K562 (cell line): ENCODE results near the gene HAUS6. TPM values are rescaled to one million over a fixed set of nuclear protein-coding genes. Genes with fewer than 3 reads are reported as not detected.

ENCODE experiments used
- AFF1 ChIP-seq, 2 experiments: fragments of 450-650 bp; IDR thresholded peaks; 2 replicates each; pipeline ENCODE4 v1.6.1; 2018; ENCODE audit warnings: mild to moderate bottlenecking in 2 of 2, low read depth in 1 of 2; ENCODE audit not compliant: partially characterized antibody in 2 of 2
- ATF7 ChIP-seq: fragments of 450-650 bp; IDR thresholded peaks from 2 replicates; pipeline ENCODE4 v1.7.1; 2014; ENCODE audit warnings: mild to moderate bottlenecking, moderate library complexity
- CTBP1 ChIP-seq: fragments of 450-650 bp; IDR thresholded peaks from 2 replicates; pipeline ENCODE4 v1.6.1; 2016; ENCODE audit warnings: borderline replicate concordance
- E2F4 ChIP-seq: sonication (generic); formaldehyde crosslinking; IDR thresholded peaks from 2 replicates; pipeline ENCODE4 v1.8.0; 2022; ENCODE audit warnings: mild to moderate bottlenecking, low read depth, missing genetic modification reagents
- E2F5 ChIP-seq: sonication (generic); formaldehyde crosslinking; IDR thresholded peaks from 2 replicates; pipeline ENCODE4 v1.8.0; 2022; ENCODE audit warnings: mild to moderate bottlenecking, missing genetic modification reagents
- GABPA ChIP-seq: fragments of 200-800 bp; sonication (Bioruptor generic); conservative IDR thresholded peaks from 2 replicates; pipeline ENCODE4 v1.6.1; 2016; ENCODE audit warnings: low read depth, missing genetic modification characterization, missing compliant biosample characterization
- HMGN3 ChIP-seq: IDR thresholded peaks from 2 replicates; pipeline ENCODE4 v1.6.1; 2011; ENCODE audit warnings: borderline replicate concordance, low read depth, mild to moderate bottlenecking, mixed read lengths, low read length; ENCODE audit not compliant: insufficient read length; ENCODE audit errors: extremely low read depth
- KAT7 ChIP-seq: sonication (generic); formaldehyde crosslinking; IDR thresholded peaks from 2 replicates; pipeline ENCODE4 v1.8.0; 2022; ENCODE audit warnings: missing genetic modification reagents, mild to moderate bottlenecking, borderline replicate concordance
- MAZ ChIP-seq, 2 experiments: fragments of 450-650 bp in 1 of 2; sonication (generic) in 1 of 2; formaldehyde crosslinking; IDR thresholded peaks in 1 of 2; conservative IDR thresholded peaks in 1 of 2; 2 replicates each; pipeline versions ENCODE4 v1.4.0 to v1.5.0; 2020; ENCODE audit warnings: mild to moderate bottlenecking in 1 of 2, missing genetic modification reagents in 1 of 2
- NBN ChIP-seq: fragments of 450-650 bp; IDR thresholded peaks from 2 replicates; pipeline ENCODE4 v1.6.1; 2016; ENCODE audit warnings: low read depth, mild to moderate bottlenecking
- NFIC ChIP-seq: fragments of 450-650 bp; IDR thresholded peaks from 2 replicates; pipeline ENCODE4 v1.6.1; 2017; ENCODE audit warnings: mild to moderate bottlenecking, inconsistent platforms
- TAF7 ChIP-seq: fragments of 450-650 bp; IDR thresholded peaks from 2 replicates; pipeline ENCODE4 v1.6.1; 2016; ENCODE audit warnings: missing genetic modification characterization, missing compliant biosample characterization
- U2AF1 ChIP-seq: fragments of 200-400 bp; formaldehyde crosslinking; optimal IDR thresholded peaks from 2 replicates; pipeline ENCODE3; 2017; ENCODE audit warnings: mild to moderate bottlenecking, low read depth, low read length, moderate library complexity
- ZBTB2 ChIP-seq: fragments of 450-650 bp; IDR thresholded peaks from 2 replicates; pipeline ENCODE4 v1.6.1; 2016; ENCODE audit warnings: antibody characterized with exemption
- ZNF121 ChIP-seq: sonication (generic); formaldehyde crosslinking; conservative IDR thresholded peaks from 2 replicates; pipeline ENCODE4 v1.8.0; 2022; ENCODE audit warnings: missing genetic modification reagents
- ZNF175 ChIP-seq: fragments of 200-800 bp; sonication (Bioruptor generic); IDR thresholded peaks from 2 replicates; pipeline ENCODE4 v1.6.1; 2016; ENCODE audit warnings: low read depth, mild to moderate bottlenecking, missing genetic modification characterization, missing compliant biosample characterization
- polyA plus RNA-seq, 8 experiments: library from polyadenylated mRNA; depleted of rRNA in 4 of 8; stranded (reverse) in 5 of 8; unstranded in 3 of 8; fragments of >200 nt; fragmentation: Nextera tagmentation in 2 of 8; fragmentation: Illumina TruSeq in 1 of 8; extraction: Ambion mirVana in 2 of 8; extraction: Trizol in 1 of 8; gene quantifications; 2 replicates each; pipeline versions ENCODE4 v1.2.1 to v1.2.3, GENCODE V29; 2011 to 2014; ENCODE audit warnings: inconsistent platforms in 1 of 8, missing spikeins in 1 of 8
- total RNA-seq, 7 experiments: library from RNA; depleted of rRNA in 6 of 7; stranded (reverse); fragments of >200 nt in 6 of 7; fragmentation: Illumina TruSeq in 2 of 7; extraction: Trizol in 2 of 7; gene quantifications; 2 replicates each; pipeline versions ENCODE4 v1.2.1 to v1.2.3, GENCODE V29; 2011 to 2021; ENCODE audit warnings: low replicate concordance in 1 of 7

Gene HAUS6
- total and polyA plus RNA-seq, 9 of the 15 experiments (the other 6 are each of a cell fraction or from before 2014, with no cell fraction given) = 10.2 to 31.7 (median 23.1) TPM

- TF ChIP-seq AFF1 (IDR thresholded peaks at IDR 0.05; ENCODE audit: low read depth in 1 of 2, partially characterized antibody in 2 of 2) (peak in 1 of 2 experiments; percentile 64), TAF7 (tag) (peak; percentile 61; the same call in 1 of the 2 replicates), E2F5 (CRISPR knock-in tag) (no peak), NBN (peak; percentile 60; the same call in 1 of the 2 replicates), ZNF175 (no peak), KAT7 (CRISPR knock-in tag) (peak; percentile 74; the same call in 1 of the 2 replicates), GABPA (peak; percentile 91), MAZ (CRISPR knock-in tag; conservative IDR thresholded peaks at IDR 0.05 in 1 of 2, IDR thresholded peaks at IDR 0.05 in 1 of 2) (peak; percentile 45 to 60; a peak in 2 of 4 replicates), NFIC (peak; percentile 48), HMGN3 (peak; percentile 45), ZBTB2 (0 out of 2 replicates have a peak, but pooled peaks have one; percentile 16), E2F4 (no peak), ZNF121 (CRISPR knock-in tag) (no peak), ATF7 (peak; percentile 63), U2AF1 (no peak), CTBP1 (peak; percentile 54; the same call in 1 of the 2 replicates)
Measured at GRCh38 chr9:19048966-19049916, 53.5 kb downstream of the HAUS6 start, which contains the start of gene RRAGA (continued).
